Chondrocyte (in vitro differentiated cells): ENCODE measurements around the gene MEOX1. TPM values are rescaled to one million over a fixed set of nuclear protein-coding genes. Genes with fewer than 3 reads are reported as not detected.

Experiments
- DNase-seq: peaks from one replicate; pipeline ENCODE4 v3.0.0; 2021; ENCODE audit warnings: mixed read lengths, low spot score
- H3K27ac Mint-ChIP-seq: one replicate; pipeline ENCODE4 v1.8.0; 2021; ENCODE audit warnings: mild to moderate bottlenecking, moderate library complexity, mixed read lengths; ENCODE audit not compliant: unreplicated experiment
- H3K27me3 Mint-ChIP-seq: 2 replicates; pipeline ENCODE4 v1.8.0; 2021; ENCODE audit warnings: low read depth, mixed read lengths
- H3K36me3 Mint-ChIP-seq: 2 replicates; pipeline ENCODE4 v1.8.0; 2021; ENCODE audit warnings: low read depth, mixed read lengths
- H3K4me1 Mint-ChIP-seq: 2 replicates; pipeline ENCODE4 v1.8.0; 2021; ENCODE audit warnings: low read depth, mild to moderate bottlenecking, mixed read lengths
- H3K4me3 Mint-ChIP-seq: one replicate; pipeline ENCODE4 v1.8.0; 2021; ENCODE audit warnings: mild to moderate bottlenecking, moderate library complexity, mixed read lengths; ENCODE audit not compliant: unreplicated experiment
- H3K9me3 Mint-ChIP-seq: 2 replicates; pipeline ENCODE4 v1.8.0; 2021; ENCODE audit warnings: low read depth, mixed read lengths
- total RNA-seq: library from RNA; stranded (reverse); gene quantifications from 3 replicates; pipeline ENCODE4 v1.2.1, GENCODE V29; 2021
- TF ChIP-seq, protein P1 (sequence below): fragments of 200-600 bp; sonication (generic); IDR thresholded peaks from 2 replicates; pipeline ENCODE4 v1.5.0; 2021; ENCODE audit warnings: antibody characterized with exemption, mild to moderate bottlenecking, moderate library complexity

Gene MEOX1
- total RNA-seq, 1 donor from 2014 or later, result 0.07 TPM

DNA sequence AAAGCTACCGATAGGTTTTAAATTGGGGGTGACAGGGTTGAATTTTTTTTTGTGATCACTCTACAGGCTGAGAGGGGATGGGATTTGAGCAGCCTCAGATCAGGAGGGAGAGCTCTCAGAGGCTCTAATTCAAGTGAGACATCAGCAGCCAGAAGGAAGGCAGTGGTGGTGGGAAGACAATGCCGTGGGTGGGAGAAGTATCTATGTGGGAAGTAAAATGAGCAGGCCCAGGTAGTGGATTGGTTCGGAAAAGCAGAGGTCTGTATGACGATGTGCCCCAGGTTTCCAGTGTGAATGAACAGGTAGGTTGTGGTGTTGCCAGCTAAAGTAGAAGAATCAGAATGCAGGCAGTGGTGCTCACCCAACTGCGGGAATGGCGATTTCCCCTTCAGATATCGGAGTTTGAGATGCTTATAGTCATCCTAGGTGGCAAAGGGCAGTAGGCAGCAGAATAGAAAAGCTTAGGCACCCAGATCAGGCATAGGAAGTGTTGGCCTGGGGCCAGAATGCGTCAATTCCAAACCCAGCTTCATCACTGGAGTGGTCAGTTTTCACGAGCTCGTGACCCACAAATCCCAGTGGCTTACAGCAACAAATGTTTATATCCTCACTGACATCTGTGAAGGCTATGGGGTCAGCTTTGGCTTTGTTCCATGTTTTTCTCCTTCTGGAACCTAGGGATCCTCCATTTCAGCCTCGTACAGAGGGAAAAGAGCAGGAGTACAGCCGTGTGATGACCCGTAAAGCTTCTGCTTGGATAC, 24.0 kb downstream of the MEOX1 start:
- Mint-ChIP-seq H3K9me3 (no peaks in the 10 kb centered on the region), H3K4me3 (no peak overlapping the region), H3K27ac (no peak overlapping the region), H3K4me1 (no peaks in the 10 kb centered on the region), H3K36me3 (no peaks in the 10 kb centered on the region), H3K27me3 (peaks cover 6% of the 10 kb centered on the region)
- no peak for DNase-seq
- TF ChIP-seq, protein P1, sequence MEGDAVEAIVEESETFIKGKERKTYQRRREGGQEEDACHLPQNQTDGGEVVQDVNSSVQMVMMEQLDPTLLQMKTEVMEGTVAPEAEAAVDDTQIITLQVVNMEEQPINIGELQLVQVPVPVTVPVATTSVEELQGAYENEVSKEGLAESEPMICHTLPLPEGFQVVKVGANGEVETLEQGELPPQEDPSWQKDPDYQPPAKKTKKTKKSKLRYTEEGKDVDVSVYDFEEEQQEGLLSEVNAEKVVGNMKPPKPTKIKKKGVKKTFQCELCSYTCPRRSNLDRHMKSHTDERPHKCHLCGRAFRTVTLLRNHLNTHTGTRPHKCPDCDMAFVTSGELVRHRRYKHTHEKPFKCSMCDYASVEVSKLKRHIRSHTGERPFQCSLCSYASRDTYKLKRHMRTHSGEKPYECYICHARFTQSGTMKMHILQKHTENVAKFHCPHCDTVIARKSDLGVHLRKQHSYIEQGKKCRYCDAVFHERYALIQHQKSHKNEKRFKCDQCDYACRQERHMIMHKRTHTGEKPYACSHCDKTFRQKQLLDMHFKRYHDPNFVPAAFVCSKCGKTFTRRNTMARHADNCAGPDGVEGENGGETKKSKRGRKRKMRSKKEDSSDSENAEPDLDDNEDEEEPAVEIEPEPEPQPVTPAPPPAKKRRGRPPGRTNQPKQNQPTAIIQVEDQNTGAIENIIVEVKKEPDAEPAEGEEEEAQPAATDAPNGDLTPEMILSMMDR, result no peak

DNA sequence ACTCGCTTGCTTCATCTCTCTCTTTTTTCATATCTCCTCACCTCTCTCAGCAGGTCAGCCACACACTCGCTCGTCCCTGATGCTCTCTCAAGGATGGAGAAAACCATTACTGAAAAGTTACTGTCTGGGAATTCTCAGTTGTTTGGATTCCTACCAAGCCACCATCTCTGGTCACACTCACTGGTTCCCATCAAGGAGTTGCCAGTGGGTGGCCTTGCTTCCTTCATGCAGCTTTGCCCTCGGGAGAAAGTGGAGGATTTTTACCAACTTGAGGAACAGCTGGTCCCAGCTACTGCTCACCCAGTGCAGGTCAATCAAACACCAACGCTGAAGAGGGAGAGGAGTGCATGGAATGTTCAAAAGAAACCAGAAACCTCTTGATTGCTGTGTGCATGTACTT, 25.3 kb downstream of the MEOX1 start:
- no peaks in the 10 kb centered on the region for H3K36me3 Mint-ChIP-seq
- H3K4me3 Mint-ChIP-seq, result no peak overlapping the region
- H3K9me3 Mint-ChIP-seq, result no peaks in the 10 kb centered on the region
- TF ChIP-seq, protein P1, result no peak
- peaks cover 6% of the 10 kb centered on the region for H3K27me3 Mint-ChIP-seq
- H3K27ac Mint-ChIP-seq, result no peak overlapping the region
- H3K4me1 Mint-ChIP-seq, result no peaks in the 10 kb centered on the region
- no peak for DNase-seq

DNA sequence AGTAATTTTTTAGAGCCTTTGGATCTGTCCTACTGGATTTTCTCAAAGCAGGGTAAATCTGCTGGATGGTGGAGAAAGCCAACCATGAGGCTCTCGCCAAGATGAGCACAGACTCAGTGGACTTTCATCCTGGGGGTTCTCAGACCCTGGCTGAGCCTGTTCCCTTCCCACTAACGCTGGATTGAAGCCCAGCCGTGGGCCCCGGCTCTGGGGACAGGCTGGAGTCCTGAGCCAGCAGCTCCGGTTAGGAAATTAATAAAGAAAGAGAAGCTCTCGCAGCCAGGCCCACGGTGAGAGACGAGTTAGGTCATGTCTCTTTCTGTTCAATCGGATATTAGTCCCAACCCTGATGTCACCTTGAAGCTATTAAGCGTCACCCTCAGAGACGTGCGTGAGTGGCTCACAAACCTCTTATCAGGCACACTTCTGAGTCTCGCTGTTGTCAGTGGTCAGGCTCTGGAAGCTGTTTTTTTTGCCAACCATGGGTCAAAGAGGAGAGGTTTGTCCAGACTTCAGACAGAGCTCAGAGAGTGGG, 27.1 kb downstream of the MEOX1 start:
- no peak overlapping the region for H3K4me3 Mint-ChIP-seq
- no peak for DNase-seq
- H3K36me3 Mint-ChIP-seq, result no peaks in the 10 kb centered on the region
- H3K9me3 Mint-ChIP-seq, result no peaks in the 10 kb centered on the region
- H3K27ac Mint-ChIP-seq, result no peak overlapping the region
- TF ChIP-seq, protein P1, result no peak
- H3K27me3 Mint-ChIP-seq, result peaks cover 6% of the 10 kb centered on the region
- H3K4me1 Mint-ChIP-seq, result no peaks in the 10 kb centered on the region

DNA sequence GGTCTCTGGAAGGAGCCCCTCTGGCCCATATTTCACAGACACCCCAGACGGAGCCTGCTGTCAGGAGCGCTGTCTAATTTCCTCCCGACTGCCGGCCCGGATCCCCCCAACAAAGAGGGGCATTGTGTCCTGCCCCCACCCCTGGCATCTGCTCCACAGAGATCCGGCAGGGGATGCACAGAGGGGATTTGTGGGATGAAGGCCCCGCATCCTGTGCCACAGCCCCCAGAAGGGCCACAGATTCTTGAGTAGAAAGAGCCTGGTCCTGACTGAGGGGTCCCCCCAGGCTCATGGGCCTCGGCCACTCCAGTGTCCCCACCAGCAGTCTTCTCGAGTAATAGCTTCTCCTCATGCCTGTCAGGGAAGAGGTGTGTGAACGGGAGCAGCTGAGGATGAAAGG, 29.5 kb downstream of the MEOX1 start:
- Mint-ChIP-seq H3K4me1 (peaks cover 6% of the 10 kb centered on the region), H3K27me3 (peaks cover 3% of the 10 kb centered on the region), H3K9me3 (no peaks in the 10 kb centered on the region), H3K27ac (no peak overlapping the region), H3K4me3 (no peak overlapping the region), H3K36me3 (no peaks in the 10 kb centered on the region)
- TF ChIP-seq, protein P1, result no peak
- no peak for DNase-seq

DNA sequence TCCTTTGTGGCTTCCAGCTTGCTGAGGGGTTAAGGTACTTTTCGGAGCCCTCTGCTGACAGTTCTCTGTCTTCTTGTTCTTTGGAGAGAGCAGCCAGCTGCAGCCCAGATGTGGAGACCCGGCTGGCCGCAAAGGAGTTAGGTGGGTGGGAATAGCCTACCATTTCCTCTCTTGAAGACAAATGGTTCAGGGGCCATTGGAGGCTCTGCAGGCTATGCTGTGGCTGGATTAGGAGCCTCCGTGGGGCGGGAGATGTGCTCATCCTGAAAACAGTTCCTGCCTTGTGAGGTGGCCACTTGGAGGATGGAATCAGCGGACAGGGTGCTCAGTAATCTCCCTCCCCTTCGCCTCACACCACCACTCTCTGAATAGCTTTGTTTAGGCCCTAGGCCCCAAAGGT, 30.3 kb downstream of the MEOX1 start:
- Mint-ChIP-seq H3K27ac (no peak overlapping the region), H3K36me3 (no peaks in the 10 kb centered on the region), H3K9me3 (no peaks in the 10 kb centered on the region), H3K27me3 (peaks cover 2% of the 10 kb centered on the region), H3K4me3 (no peak overlapping the region), H3K4me1 (peaks cover 6% of the 10 kb centered on the region)
- TF ChIP-seq, protein P1, result no peak
- no peak for DNase-seq
